Measurements from ENCODE around the gene RFC5.

RFC5 gene

GRCh38 chr12:118061873-118062843 lies 45.7 kb downstream of the RFC5 start:
- TF ChIP-seq CTCF (IDR thresholded peaks at IDR 0.05; ENCODE audit: low read depth, low read length, missing control alignments) = no peak
- DNase-seq (ENCODE audit: low read depth) = no peak
- H3K4me3 ChIP-seq (ENCODE audit: low read depth, low read length) = peak overlapping the region; percentile 94

DNA sequence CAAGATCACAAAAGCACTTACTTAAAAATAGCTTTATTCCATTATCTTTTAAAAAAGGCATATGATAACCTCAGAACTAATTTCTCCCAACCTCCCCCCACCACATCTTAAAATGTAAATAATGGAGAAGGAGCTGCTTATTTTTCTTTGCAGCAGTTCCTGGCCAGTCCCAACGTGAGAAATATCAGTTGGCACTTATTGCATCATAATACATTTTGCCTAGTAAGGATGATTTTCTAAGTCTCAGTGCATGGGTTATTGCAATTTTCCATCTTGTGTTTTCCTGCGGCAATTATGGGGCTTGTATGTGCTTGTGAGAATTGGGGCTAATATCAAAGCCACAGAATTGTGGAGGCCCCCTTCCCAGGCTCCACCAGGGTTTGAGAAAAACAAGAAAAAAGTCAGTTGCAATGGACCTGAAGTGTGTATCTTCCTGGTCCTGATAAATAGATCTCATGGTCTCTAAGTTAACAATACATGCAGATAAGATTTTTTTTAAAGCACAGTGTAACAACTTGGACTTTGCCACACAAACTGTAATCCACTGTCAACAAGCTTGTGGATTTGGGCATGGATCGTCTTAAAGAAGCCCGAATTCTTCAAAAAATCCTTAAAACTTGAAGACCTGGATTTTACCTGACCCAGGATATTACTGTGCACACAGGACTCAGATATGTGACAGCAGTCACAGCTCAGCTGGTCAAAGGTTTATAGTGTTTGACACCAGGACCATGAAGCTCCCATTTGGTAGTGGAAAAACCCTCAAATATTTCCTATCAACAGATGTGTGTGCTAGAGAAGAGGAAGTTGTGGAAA lies 47.3 kb downstream of the RFC5 start:
- DNase-seq (ENCODE audit: low read depth) = no peak
- H3K4me3 ChIP-seq (ENCODE audit: low read depth, low read length) = no peak overlapping the region
- no peak for TF ChIP-seq CTCF (IDR thresholded peaks at IDR 0.05; ENCODE audit: low read depth, low read length, missing control alignments)

- H3K4me3 ChIP-seq (ENCODE audit: low read depth, low read length) = no peak overlapping the region
- peak; percentile 56 for TF ChIP-seq CTCF (IDR thresholded peaks at IDR 0.05; ENCODE audit: low read depth, low read length, missing control alignments)
- DNase-seq (ENCODE audit: low read depth) = no peak
Measured at GRCh38 chr12:118064608-118065007, 48.1 kb downstream of the RFC5 start.

DNA sequence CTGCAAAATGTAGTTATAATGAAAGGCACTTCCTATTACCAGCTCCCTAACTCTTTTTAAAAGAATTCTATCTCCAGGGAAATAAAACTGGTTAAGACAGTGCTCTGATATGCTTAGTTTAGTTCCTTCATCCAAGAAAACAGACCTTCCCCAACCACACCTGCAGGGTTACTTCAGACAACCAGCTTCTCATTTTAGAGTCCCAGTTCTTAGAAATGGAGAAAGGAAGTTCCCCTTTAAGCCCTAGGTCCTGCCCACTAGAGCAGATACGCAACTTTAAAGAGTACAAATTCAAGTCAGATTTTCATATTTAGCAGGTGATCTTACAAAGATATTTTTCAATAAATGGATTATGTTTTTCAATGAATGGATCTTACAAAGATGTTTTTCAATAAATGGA lies 48.9 kb downstream of the RFC5 start:
- no peak for DNase-seq (ENCODE audit: low read depth)
- H3K4me3 ChIP-seq (ENCODE audit: low read depth, low read length) = no peak overlapping the region
- no peak for TF ChIP-seq CTCF (IDR thresholded peaks at IDR 0.05; ENCODE audit: low read depth, low read length, missing control alignments)

DNA sequence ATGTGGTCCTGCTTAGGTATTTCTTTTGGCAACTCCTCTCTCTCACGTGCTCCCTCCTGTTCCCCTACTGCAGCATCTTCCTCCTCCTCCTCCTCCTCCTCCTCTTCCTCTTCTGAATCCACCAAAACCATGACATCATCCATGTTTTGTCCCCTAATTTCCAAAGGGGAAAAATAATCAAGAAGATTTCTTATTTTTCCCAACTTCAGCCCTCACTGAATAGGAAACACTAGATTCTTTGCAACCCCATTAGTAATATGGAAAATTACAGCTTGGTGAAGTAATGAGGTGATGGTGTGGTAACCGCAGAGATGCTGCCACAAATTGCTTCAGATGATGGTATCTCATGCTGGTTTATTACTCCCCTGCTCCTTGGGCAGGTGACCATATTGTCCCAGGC lies 51.9 kb downstream of the RFC5 start:
- H3K4me3 ChIP-seq (ENCODE audit: low read depth, low read length) = no peak overlapping the region
- DNase-seq (ENCODE audit: low read depth) = no peak
- no peak for TF ChIP-seq CTCF (IDR thresholded peaks at IDR 0.05; ENCODE audit: low read depth, low read length, missing control alignments)

GRCh38 chr12:118070650-118071049 lies 54.1 kb downstream of the RFC5 start:
- no peak overlapping the region for H3K4me3 ChIP-seq (ENCODE audit: low read depth, low read length)
- TF ChIP-seq CTCF (IDR thresholded peaks at IDR 0.05; ENCODE audit: low read depth, low read length, missing control alignments) = no peak

More at GRCh38 chr12:118070650-118071049, 54.1 kb downstream of the RFC5 start:
- DNase-seq (ENCODE audit: low read depth) = no peak

Data from GM12864 (cell line).